Upper lobe of left lung (tissue), 6 donors: Measurements from ENCODE around the gene TMEM245. TPM values are rescaled to one million over a fixed set of nuclear protein-coding genes. Genes with fewer than 3 reads are reported as not detected.

ENCODE experiments used
- ATAC-seq, 2 donors: fragments of 200-7000 bp; cut with Tn5 transposase; one replicate each; pipeline ENCODE4 v1.9.1; 2022; ENCODE audit warnings: mild to moderate bottlenecking in 2 of 2, moderate library complexity in 2 of 2; ENCODE audit not compliant: low FRiP score in 2 of 2
- DNase-seq, 2 donors: peaks; one replicate each; pipeline ENCODE4 v3.0.0-alpha.2; 2019 to 2020
- H3K27ac ChIP-seq, 4 donors: fragments of 200-600 bp; sonication (generic); one replicate each; pipeline ENCODE4 v1.5.1; 2016 to 2019
- H3K27me3 ChIP-seq, 4 donors: fragments of 200-600 bp; sonication (generic); one replicate each; pipeline ENCODE4 v1.5.1; 2017 to 2019
- H3K36me3 ChIP-seq, 4 donors: fragments of 200-600 bp; sonication (generic); one replicate each; pipeline ENCODE4 v1.5.1; 2016 to 2019
- H3K4me1 ChIP-seq, 4 donors: fragments of 200-600 bp; sonication (generic); one replicate each; pipeline ENCODE4 v1.5.1; 2018 to 2019
- H3K4me3 ChIP-seq, 4 donors: fragments of 200-600 bp; sonication (generic); one replicate each; pipeline ENCODE4 v1.5.1; 2017 to 2019; ENCODE audit warnings: mild to moderate bottlenecking in 2 of 4, moderate library complexity in 1 of 4
- H3K9me3 ChIP-seq, 4 donors: fragments of 200-600 bp; sonication (generic); one replicate each; pipeline ENCODE4 v1.5.1; 2018 to 2019
- EP300 ChIP-seq, 4 donors: sonication (generic); formaldehyde crosslinking; IDR thresholded peaks; one replicate each; pipeline ENCODE4 v1.5.1; 2017; ENCODE audit warnings: antibody characterized with exemption in 4 of 4, control low read depth in 2 of 4
- POLR2A ChIP-seq, 4 donors: fragments of 450-650 bp; IDR thresholded peaks; one replicate each; pipeline ENCODE4 v1.5.1; 2016 to 2017; ENCODE audit warnings: antibody characterized with exemption in 4 of 4, mild to moderate bottlenecking in 2 of 4
- POLR2AphosphoS5 ChIP-seq, 2 donors: sonication (generic); formaldehyde crosslinking; IDR thresholded peaks; one replicate each; pipeline ENCODE4 v1.5.1; 2017; ENCODE audit warnings: antibody characterized with exemption in 2 of 2
- WGBS, 2 donors: methylation state at CpG; one replicate each; pipeline ENCODE4 v1.1.5; 2017 to 2018; 5-methylcytosine and 5-hydroxymethylcytosine counted together
- total RNA-seq, 6 donors: library from RNA; depleted of rRNA in 4 of 6; stranded (reverse); fragments of >200 nt in 4 of 6; gene quantifications; one replicate each; pipeline versions ENCODE4 v1.1.0 to v1.2.1, GENCODE V29; 2016 to 2021
- TF ChIP-seq, protein P1 (sequence below), 6 experiments: fragments of 450-650 bp in 4 of 6; fragments of 200-600 bp in 2 of 6; sonication (generic) in 2 of 6; IDR thresholded peaks; one replicate each; pipeline ENCODE4 v1.5.1; 2016 to 2019; ENCODE audit warnings: antibody characterized with exemption in 6 of 6
- donor health status: DM: no; HTN: no; CAD: no; lungs with moderate emphysema.
- donor health status: DM: no; HTN: yes; CAD: no; lungs with severe emphysema.

The TMEM245 gene
- total RNA-seq, 6 donors from 2014 or later = 54.5 to 203 (median 88.7) TPM

DNA sequence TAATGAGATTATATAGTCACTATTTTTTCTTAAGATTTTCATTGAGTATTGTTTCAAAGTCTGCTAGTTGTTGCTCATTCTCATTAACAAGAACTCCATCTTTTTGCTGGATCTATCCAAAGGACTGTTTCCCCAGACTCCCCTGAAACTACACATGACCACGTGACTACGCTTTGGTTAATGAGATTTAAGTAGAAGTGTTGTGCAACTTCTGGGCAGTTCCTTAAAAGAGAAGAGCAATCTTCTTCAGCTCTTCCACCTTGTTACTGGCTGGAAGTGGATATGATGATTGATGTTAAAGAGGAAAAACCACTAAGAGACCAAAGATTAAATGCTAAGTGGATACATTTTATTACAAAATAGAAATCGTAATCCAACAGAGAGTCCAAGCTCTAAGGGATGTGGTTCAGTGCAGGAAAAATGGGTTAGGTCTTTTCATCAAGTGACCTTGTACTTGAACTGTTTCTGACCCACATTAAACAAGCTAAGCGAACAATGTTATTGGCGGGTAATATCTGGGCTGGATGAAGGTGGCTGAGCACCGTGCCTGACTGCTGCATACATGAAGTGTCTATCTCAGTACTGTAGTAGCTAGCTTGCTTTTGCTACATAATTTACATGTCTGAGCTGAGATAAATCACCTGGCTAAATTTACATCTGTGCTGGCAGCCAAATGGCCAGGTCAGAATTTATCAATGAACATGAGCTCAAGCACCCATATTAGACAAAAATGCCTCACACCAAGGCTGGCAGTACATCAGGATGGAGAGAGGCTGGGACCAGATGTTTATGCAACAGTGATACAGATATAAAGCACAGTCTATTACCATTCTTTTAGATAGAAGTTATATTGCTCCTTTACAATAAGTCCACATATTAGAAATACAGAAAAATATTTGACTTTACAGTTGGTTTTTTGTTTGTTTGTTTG, 98.9 kb downstream of the TMEM245 start:
- Histone ChIP-seq H3K27ac (no peak overlapping the region), H3K9me3 (no peaks in the 10 kb centered on the region), H3K4me3 (no peak overlapping the region), H3K36me3 (peaks cover 0 to 12% (median 5%) of the 10 kb centered on the region in 4 donors), H3K27me3 (no peaks in the 10 kb centered on the region), H3K4me1 (peaks cover 0 to 32% (median 6%) of the 10 kb centered on the region in 4 donors)
- DNase-seq = no peak
- TF ChIP-seq POLR2A (IDR thresholded peaks at IDR 0.05) (no peak), EP300 (IDR thresholded peaks at IDR 0.05) (no peak), POLR2AphosphoS5 (IDR thresholded peaks at IDR 0.05) (no peak)
- TF ChIP-seq, protein P1, sequence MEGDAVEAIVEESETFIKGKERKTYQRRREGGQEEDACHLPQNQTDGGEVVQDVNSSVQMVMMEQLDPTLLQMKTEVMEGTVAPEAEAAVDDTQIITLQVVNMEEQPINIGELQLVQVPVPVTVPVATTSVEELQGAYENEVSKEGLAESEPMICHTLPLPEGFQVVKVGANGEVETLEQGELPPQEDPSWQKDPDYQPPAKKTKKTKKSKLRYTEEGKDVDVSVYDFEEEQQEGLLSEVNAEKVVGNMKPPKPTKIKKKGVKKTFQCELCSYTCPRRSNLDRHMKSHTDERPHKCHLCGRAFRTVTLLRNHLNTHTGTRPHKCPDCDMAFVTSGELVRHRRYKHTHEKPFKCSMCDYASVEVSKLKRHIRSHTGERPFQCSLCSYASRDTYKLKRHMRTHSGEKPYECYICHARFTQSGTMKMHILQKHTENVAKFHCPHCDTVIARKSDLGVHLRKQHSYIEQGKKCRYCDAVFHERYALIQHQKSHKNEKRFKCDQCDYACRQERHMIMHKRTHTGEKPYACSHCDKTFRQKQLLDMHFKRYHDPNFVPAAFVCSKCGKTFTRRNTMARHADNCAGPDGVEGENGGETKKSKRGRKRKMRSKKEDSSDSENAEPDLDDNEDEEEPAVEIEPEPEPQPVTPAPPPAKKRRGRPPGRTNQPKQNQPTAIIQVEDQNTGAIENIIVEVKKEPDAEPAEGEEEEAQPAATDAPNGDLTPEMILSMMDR (IDR thresholded peaks at IDR 0.05) = no peak
- no peak for ATAC-seq
- 72 to 73% methylated on average over 6 of the region's 6 CpGs for WGBS, 2 donors

DNA sequence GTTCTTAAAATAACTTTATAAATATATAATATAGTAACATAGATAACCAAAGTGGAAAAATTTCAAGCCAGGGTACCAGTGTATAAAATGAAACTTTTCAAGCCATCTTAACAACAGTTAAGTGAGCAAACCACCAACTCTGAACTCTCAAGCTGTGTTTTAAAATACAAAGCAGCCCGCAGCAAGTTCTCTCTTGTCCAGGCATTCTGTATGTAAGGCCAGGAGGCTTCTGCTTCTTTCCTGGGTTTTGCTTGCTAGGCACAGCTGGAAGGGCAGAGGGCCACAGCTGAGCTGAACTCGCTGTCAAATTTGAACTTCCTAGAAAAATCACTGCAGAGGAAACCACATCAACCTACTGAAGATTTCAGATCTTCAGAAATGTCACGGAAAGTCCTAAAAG, 99.6 kb downstream of the TMEM245 start:
- Histone ChIP-seq H3K27ac (no peak overlapping the region), H3K4me3 (no peak overlapping the region), H3K27me3 (no peaks in the 10 kb centered on the region), H3K4me1 (peaks cover 0 to 37% (median 9%) of the 10 kb centered on the region in 4 donors), H3K9me3 (no peaks in the 10 kb centered on the region), H3K36me3 (peaks cover 0 to 12% (median 5%) of the 10 kb centered on the region in 4 donors)
- no peak for DNase-seq
- no peak for ATAC-seq
- WGBS, 2 donors = 80 to 90% methylated on average over 3 of the region's 3 CpGs
- no peak for TF ChIP-seq POLR2AphosphoS5 (IDR thresholded peaks at IDR 0.05)
- no peak for TF ChIP-seq EP300 (IDR thresholded peaks at IDR 0.05)
- no peak for TF ChIP-seq POLR2A (IDR thresholded peaks at IDR 0.05)
- TF ChIP-seq, protein P1 (IDR thresholded peaks at IDR 0.05) = no peak

DNA sequence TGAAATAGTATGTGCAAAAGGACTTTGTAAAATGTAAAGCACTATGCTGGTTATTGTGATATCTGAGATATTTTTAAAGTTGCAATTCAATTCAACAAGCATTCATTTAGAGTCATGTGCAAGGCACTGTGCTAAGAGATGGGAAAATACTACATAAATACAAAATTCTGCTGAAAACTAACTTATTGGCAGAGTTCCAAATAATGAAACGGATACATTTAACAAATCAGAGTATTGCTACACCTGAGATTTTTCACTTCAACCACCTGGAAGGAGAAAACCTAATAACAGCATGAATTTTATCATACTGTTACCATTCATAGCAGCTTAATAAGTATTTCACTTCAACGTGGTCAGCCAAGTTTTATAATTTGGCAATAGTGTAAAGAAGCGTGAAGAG, 100.3 kb downstream of the TMEM245 start:
- H3K27me3 ChIP-seq = no peaks in the 10 kb centered on the region
- TF ChIP-seq POLR2AphosphoS5 (IDR thresholded peaks at IDR 0.05) (no peak), EP300 (IDR thresholded peaks at IDR 0.05) (no peak)
- TF ChIP-seq, protein P1 (IDR thresholded peaks at IDR 0.05) = no peak

DNA sequence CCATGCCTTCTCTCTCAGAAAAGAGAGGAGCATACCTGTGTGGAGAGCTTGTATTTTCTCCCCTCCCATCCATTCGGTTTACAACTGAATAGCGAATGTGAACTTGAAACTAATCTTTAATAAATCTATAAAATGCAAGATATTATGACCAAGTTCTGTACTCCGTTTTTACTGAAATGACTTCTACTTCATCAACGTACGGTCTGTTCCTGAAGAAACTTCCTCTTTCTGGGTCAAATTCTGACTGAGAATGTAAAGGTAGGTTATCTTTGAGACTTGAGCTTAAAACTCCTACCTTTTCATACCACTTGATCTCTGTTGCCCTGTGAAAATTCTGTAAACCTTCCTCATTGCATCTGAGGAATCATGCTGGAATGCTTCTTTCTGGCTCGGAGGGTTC, 102.3 kb downstream of the TMEM245 start:
- peaks cover 12 to 52% (median 23%) of the 10 kb centered on the region in 4 donors for H3K4me1 ChIP-seq
- H3K4me3 ChIP-seq = no peak overlapping the region
- H3K27ac ChIP-seq = peak overlapping the region in 1 of 4 donors; percentile 5
- WGBS, 2 donors = 73 to 80% methylated on average over 6 of the region's 6 CpGs
- no peaks in the 10 kb centered on the region for H3K27me3 ChIP-seq
- TF ChIP-seq, protein P1 (IDR thresholded peaks at IDR 0.05) = no peak
- no peak for TF ChIP-seq POLR2AphosphoS5 (IDR thresholded peaks at IDR 0.05)
- H3K36me3 ChIP-seq = peaks cover 0 to 12% (median 5%) of the 10 kb centered on the region in 4 donors
- no peaks in the 10 kb centered on the region for H3K9me3 ChIP-seq
- ATAC-seq (no peak), DNase-seq (no peak)

More for the DNA sequence above, 100.3 kb downstream of the TMEM245 start:
- H3K9me3 ChIP-seq = no peaks in the 10 kb centered on the region
- ATAC-seq = no peak
- DNase-seq = no peak
- H3K4me3 ChIP-seq = no peak overlapping the region
- peaks cover 0 to 12% (median 5%) of the 10 kb centered on the region in 4 donors for H3K36me3 ChIP-seq
- no peak overlapping the region for H3K27ac ChIP-seq
- peaks cover 5 to 44% (median 16%) of the 10 kb centered on the region in 4 donors for H3K4me1 ChIP-seq
- 68 to 73% methylated on average over 3 of the region's 3 CpGs for whole genome bisulfite sequencing, 2 donors
